IMR-90 (cell line): ENCODE data around the gene CEACAM20. TPM values are rescaled to one million over a fixed set of nuclear protein-coding genes. Genes with fewer than 3 reads are reported as not detected.
"Not testable (repeated sequence)": the region's sequence is repeated elsewhere in the genome, so short reads cannot be mapped to it uniquely, and the experiment has no call there.

Source experiments
- ATAC-seq: fragments of 200-7000 bp; cut with Tn5 transposase; 2 replicates; pipeline ENCODE4 v1.9.1; 2020; ENCODE audit warnings: low read depth, mild to moderate bottlenecking, moderate library complexity
- BruUV-seq: library from RNA; stranded (reverse); fragments of 400-500 nt; replicated peaks from 2 replicates; lab custom pipeline; 2021; lab: Mats Ljungman, UMichigan
- CTCF ChIA-PET: fragments of 300-600 bp; formaldehyde crosslinking; extraction: SDS; loops from one replicate; lab custom pipeline; 2021; ENCODE audit warnings: antibody characterized with exemption; lab: Yijun Ruan, JAX
- POLR2A ChIA-PET: fragments of 300-600 bp; sonication (Branson Sonifier 250); formaldehyde crosslinking; loops from one replicate; lab custom pipeline; 2022; ENCODE audit warnings: antibody characterized with exemption; ENCODE audit not compliant: unreplicated experiment; lab: Charles Lee
- DNase-seq: peaks from one replicate; pipeline ENCODE4 v3.0.0; 2013
- H2AFZ ChIP-seq: replicated peaks from 2 replicates; pipeline ENCODE3; 2013; ENCODE audit warnings: low read length, mild to moderate bottlenecking; ENCODE audit not compliant: poor library complexity
- H2AK5ac ChIP-seq: 2 replicates; pipeline ENCODE4 v1.6.1; 2013; ENCODE audit warnings: low read depth, low read length, inconsistent platforms
- H2AK9ac ChIP-seq: replicated peaks from 2 replicates; pipeline ENCODE3; 2013; ENCODE audit warnings: mild to moderate bottlenecking, low read depth, low read length, moderate library complexity; ENCODE audit not compliant: poor library complexity
- H2BK120ac ChIP-seq: 2 replicates; pipeline ENCODE4 v1.6.1; 2013; ENCODE audit warnings: low read depth, low read length, inconsistent platforms
- H2BK15ac ChIP-seq: 3 replicates; pipeline ENCODE4 v1.6.1; 2013; ENCODE audit warnings: low read depth, low read length, inconsistent platforms
- H2BK20ac ChIP-seq: 2 replicates; pipeline ENCODE4 v1.6.1; 2013; ENCODE audit warnings: low read depth, mild to moderate bottlenecking, inconsistent platforms, low read length, moderate library complexity
- H2BK5ac ChIP-seq: 2 replicates; pipeline ENCODE4 v1.6.1; 2013; ENCODE audit warnings: mild to moderate bottlenecking, low read depth, low read length, inconsistent platforms; ENCODE audit not compliant: poor library complexity, severe bottlenecking
- H3K14ac ChIP-seq: replicated peaks from 2 replicates; pipeline ENCODE4 v1.6.1; 2013; ENCODE audit warnings: low read depth, low read length, inconsistent platforms
- H3K18ac ChIP-seq: 2 replicates; pipeline ENCODE4 v1.6.1; 2013; ENCODE audit warnings: low read depth, low read length, control low read depth
- H3K23ac ChIP-seq: 2 replicates; pipeline ENCODE4 v1.6.1; 2013; ENCODE audit warnings: low read depth, low read length, inconsistent platforms
- H3K27ac ChIP-seq: 2 replicates; pipeline ENCODE4 v1.5.1; 2013; ENCODE audit warnings: mild to moderate bottlenecking, control low read depth, low read length; ENCODE audit not compliant: insufficient read depth
- H3K27me3 ChIP-seq: 2 replicates; pipeline ENCODE4 v1.6.1; 2013; ENCODE audit warnings: low read length; ENCODE audit not compliant: control insufficient read depth, insufficient read depth
- H3K36me3 ChIP-seq: 2 replicates; pipeline ENCODE4 v1.6.1; 2013; ENCODE audit warnings: low read length, mixed read lengths; ENCODE audit not compliant: control insufficient read depth, insufficient read depth
- H3K4ac ChIP-seq: 2 replicates; pipeline ENCODE4 v1.6.1; 2013; ENCODE audit warnings: low read depth, low read length, inconsistent platforms
- H3K4me1 ChIP-seq: 2 replicates; pipeline ENCODE4 v1.6.1; 2013; ENCODE audit warnings: low read length, mixed read lengths; ENCODE audit not compliant: control insufficient read depth, insufficient read depth
- H3K4me2 ChIP-seq: 2 replicates; pipeline ENCODE4 v1.6.1; 2013; ENCODE audit warnings: low read depth, mild to moderate bottlenecking, control low read depth, low read length, moderate library complexity
- H3K4me3 ChIP-seq: 2 replicates; pipeline ENCODE4 v1.5.1; 2013; ENCODE audit warnings: low read depth, mild to moderate bottlenecking, control low read depth, low read length, moderate library complexity; ENCODE audit not compliant: insufficient read depth
- H3K56ac ChIP-seq: 2 replicates; pipeline ENCODE4 v1.6.1; 2013; ENCODE audit warnings: low read length, inconsistent platforms; ENCODE audit not compliant: insufficient read depth; ENCODE audit errors: extremely low read depth
- H3K79me1 ChIP-seq, 2 experiments: 2 replicates each; pipeline ENCODE4 v1.6.1; 2013; ENCODE audit warnings: low read length in 2 of 2, inconsistent platforms in 1 of 2, low read depth in 1 of 2
- H3K9ac ChIP-seq: 2 replicates; pipeline ENCODE4 v1.6.1; 2013; ENCODE audit warnings: low read depth, low read length, control low read depth
- H3K9me1 ChIP-seq: 2 replicates; pipeline ENCODE4 v1.6.1; 2013; ENCODE audit warnings: low read length, inconsistent platforms; ENCODE audit not compliant: insufficient read depth
- H3K9me3 ChIP-seq: 2 replicates; pipeline ENCODE4 v1.6.1; 2013; ENCODE audit warnings: low read length; ENCODE audit not compliant: control insufficient read depth, insufficient read depth
- H4K20me1 ChIP-seq: 2 replicates; pipeline ENCODE4 v1.6.1; 2013; ENCODE audit warnings: low read length, inconsistent platforms; ENCODE audit not compliant: insufficient read depth
- H4K5ac ChIP-seq: 2 replicates; pipeline ENCODE4 v1.6.1; 2013; ENCODE audit warnings: mild to moderate bottlenecking, low read depth, low read length, control low read depth
- H4K8ac ChIP-seq, 2 experiments: 2 replicates each; pipeline ENCODE4 v1.6.1; 2013; ENCODE audit warnings: low read depth in 2 of 2, low read length in 2 of 2, control low read depth in 1 of 2, inconsistent platforms in 1 of 2
- H4K91ac ChIP-seq: 2 replicates; pipeline ENCODE4 v1.6.1; 2013; ENCODE audit warnings: low read depth, low read length, inconsistent platforms; ENCODE audit not compliant: insufficient read depth
- WGBS, 2 experiments: methylation state at CpG; one replicate each; pipeline versions ENCODE4 v1.1.5 to v1.1.7; 2013; ENCODE audit warnings: missing lambda C conversion rate in 2 of 2; ENCODE audit not compliant: insufficient read length in 1 of 2; ENCODE audit errors: extremely low coverage in 2 of 2; 5-methylcytosine and 5-hydroxymethylcytosine counted together
- dilution Hi-C: fragments of 300-500 bp; cut with HindIII; formaldehyde crosslinking; loops from one replicate; pipeline ENCODE4 v1.14.3; 2018; ENCODE audit warnings: low sequenced_read_pairs; ENCODE audit not compliant: unreplicated experiment
- in situ Hi-C: fragments of 300-500 bp; cut with MboI; formaldehyde crosslinking; loops from 3 replicates; pipeline ENCODE4 v1.14.3; 2019; ENCODE audit warnings: low sequenced_read_pairs, inconsistent platforms, mixed read lengths
- intact Hi-C: fragments of 100-400 bp; cut with micrococcal nuclease; formaldehyde crosslinking; loops from 2 replicates; pipeline ENCODE4 v1.10.0; 2022
- polyA plus RNA-seq, 3 experiments: library from polyadenylated mRNA; depleted of rRNA; stranded (reverse); fragments of >200 nt; gene quantifications; 2 replicates each; pipeline ENCODE4 v1.2.3, GENCODE V29; 2012; ENCODE audit warnings: low replicate concordance in 1 of 3
- total RNA-seq: library from RNA; depleted of rRNA; stranded (reverse); fragments of >200 nt; gene quantifications from 2 replicates; pipeline ENCODE4 v1.2.3, GENCODE V29; 2012

Gene CEACAM20
- total and polyA plus RNA-seq, 2 of the 4 experiments (the other 2 are of a cell fraction), result not detected

DNA sequence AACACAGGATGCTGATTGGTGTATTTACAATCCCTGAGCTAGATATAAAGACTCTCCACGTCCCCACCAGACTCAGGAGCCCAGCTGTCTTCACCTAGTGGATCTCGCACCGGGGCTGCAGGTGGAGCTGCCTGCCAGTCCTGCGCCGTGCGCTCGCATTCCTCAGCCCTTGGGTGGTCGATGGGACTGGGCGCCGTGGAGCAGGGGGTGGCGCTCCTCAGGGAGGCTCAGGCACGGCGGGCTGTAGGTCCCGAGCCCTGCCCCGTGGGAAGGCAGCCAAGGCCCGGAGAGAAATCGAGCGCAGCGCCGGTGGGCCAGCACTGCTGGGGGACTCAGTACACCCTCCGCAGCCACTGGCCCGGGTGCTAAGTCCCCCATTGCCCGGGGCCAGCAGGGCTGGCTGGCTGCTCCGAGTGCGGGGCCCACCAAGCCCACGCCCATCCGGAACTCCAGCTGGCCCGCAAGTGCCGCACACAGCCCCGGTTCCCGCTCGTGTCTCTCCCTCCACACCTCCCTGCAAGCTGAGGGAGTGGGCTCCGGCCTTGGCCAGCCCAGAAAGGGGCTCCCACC lies 33.7 kb upstream of the CEACAM20 start:
- H2BK5ac ChIP-seq, H3K9me3 ChIP-seq, H3K23ac ChIP-seq, H2AFZ ChIP-seq, H2BK20ac ChIP-seq, H2AK5ac ChIP-seq, H3K9me1 ChIP-seq, DNase-seq, intact Hi-C loops, H3K27ac ChIP-seq, H3K4me3 ChIP-seq, H2BK120ac ChIP-seq, POLR2A ChIA-PET, H4K20me1 ChIP-seq, H2BK15ac ChIP-seq, H3K79me1 ChIP-seq, BruUV-seq, H3K4me1 ChIP-seq, H3K18ac ChIP-seq, ATAC-seq, H3K4me2 ChIP-seq, H3K14ac ChIP-seq, dilution Hi-C loops, H3K36me3 ChIP-seq, H4K5ac ChIP-seq, CTCF ChIA-PET, H4K8ac ChIP-seq, H3K56ac ChIP-seq, H3K9ac ChIP-seq, H3K4ac ChIP-seq, H4K91ac ChIP-seq, H2AK9ac ChIP-seq: not testable (repeated sequence)
- in situ Hi-C loops, result loop anchor here (25.0 kb wide), 1 partner anchor 224 kb away; the partner anchor contains the start of gene CBLC
- WGBS, 2 experiments, result 96% methylated on average over 7 of the region's 33 CpGs; no CpG with 5 or more reads in 1 of the 2 experiments
- H3K27me3 ChIP-seq, result peaks cover 13% of the 10 kb centered on the region
